Activated CD8-positive, alpha-beta memory T cell treated with anti-CD3 and anti-CD28 coated beads for 4 hours (primary cell): ENCODE data around the gene RNF6.

Experiments used
- DNase-seq, 2 donors: peaks; one replicate each; pipeline ENCODE4 v3.0.0-alpha.2; 2020; ENCODE audit warnings: low read depth in 2 of 2

The RNF6 gene

DNA sequence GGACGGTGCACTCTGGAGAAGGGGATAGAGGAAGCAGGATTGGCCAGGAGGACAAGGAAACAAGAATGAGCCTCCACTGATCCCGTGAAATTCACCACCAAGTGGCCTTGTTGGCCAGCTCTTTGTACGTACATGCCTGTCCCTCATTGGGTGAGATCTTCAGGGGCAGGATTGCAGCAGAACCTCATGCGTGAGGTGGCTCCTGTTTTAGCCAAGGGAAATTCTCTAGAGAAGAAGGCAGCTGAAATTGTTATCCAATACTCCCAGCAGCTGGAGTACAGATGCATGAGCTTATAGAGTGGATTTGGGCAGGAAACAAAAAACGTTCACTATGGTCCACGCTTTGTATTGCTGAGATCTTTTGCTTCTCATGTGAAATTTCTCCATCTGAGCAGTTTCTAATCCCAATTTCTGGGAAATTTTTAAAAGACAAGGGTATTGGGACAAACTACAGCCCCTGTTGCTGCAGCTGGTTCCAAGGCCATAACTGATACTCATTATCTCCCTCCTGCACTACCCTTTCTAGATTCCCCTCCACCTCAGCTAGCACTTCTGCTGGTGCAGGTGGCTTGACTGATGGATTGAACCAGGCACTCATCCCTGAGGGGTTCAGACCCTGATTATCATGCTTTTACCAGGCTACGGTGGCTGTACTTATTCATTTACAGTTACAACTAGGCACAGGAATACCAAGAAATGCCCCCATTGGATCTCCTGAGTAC lies 3.9 kb upstream of the RNF6 start:
- no peak for DNase-seq

DNA sequence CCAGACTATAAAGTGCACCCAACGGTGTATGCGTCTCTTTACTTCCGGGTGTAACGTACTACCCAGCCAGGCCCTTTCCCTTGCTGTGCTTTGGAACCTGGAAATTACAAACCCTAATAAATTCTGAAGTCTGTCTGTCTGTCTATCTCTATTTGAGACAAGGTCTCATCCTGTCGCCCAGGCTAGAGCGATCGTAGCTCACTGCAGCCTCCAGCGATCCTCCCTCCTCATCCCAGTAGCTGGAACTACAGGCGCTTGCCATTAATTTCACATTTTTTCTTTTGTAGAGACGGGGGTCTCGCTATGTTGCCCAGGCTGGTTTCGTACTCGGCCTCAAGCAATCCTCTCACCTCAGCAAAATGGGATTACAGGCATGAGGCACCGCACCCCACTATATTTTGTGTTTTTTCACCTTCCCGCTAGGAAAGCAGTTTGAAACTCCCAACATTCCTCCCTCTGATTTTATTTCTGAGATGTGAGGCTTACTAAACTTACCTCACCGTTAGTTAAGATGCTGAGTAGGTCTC lies 469 bp upstream of the RNF6 start:
- DNase-seq, result no peak

DNA sequence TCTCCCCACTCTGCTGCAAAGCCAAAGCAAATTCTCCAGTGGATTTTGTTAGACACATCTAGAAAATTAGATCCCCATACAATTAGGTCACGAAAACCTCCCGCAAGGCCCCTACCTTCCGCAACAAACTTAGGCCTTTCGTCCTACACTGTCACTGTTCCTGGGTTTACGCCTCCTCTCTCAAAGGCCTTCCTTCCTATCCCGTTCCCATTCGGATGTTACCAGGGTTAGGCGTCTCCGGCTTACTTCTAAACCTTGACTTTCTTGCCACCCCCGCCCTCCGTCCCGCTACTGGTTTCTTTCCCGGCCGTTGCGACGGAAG lies 754 bp downstream of the RNF6 start:
- peak in 1 of 2 donors; percentile 1 for DNase-seq

DNA sequence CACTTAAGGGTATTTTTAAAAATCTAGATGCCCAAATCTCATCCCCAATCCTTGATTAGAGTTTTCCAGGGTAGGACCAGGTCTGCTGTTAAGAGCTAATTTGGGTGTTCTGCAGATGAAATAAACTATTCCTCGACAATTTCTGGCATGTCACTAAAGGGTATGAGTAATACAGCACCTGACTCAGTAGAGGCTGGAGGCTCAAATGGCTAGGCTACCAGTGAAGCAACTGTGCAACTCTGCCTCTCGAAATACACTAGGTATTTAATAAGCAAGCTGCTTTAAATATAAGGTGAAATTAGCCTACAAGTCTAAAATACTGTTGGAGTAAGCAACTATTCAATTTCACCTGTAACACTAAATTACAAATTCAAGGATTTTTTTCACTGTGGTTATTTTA lies 1.5 kb downstream of the RNF6 start:
- DNase-seq, result no peak

DNA sequence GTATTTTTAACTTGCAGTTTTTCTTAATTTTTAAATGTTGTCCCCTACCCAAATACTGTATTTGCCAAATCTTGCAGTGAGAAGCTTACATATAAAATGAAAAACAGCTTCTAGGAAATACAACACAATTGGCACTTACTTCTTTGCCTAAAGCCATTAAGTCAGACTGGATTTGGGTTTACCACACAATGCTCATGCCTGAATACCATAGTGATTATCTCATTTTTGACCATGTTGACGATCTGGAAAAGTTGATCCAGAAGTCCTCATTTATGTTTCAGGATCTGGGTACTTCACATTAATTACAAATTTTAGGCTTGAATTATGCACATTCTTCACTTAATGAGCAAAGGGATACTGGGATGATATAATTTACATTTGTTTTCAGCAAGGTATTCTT lies 2.4 kb downstream of the RNF6 start:
- DNase-seq, result no peak

DNA sequence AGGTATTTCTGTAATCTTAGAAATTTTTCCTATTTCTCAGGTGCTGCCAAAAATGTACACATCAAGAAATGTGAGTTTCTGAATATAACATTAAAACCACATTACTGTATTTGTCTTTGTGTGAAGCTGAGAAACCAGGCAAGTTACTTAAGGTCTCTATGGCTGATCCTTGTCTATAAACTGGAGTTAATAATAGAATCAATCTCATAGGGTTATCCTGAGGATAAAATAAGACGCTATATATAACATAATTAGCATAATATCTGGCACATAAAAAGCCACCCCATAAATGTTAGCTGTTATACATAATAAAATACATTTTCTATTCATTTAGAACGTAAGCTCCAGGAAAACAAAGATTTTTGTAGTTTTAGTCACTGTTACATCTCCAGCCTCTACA lies 6.1 kb downstream of the RNF6 start:
- no peak for DNase-seq

DNA sequence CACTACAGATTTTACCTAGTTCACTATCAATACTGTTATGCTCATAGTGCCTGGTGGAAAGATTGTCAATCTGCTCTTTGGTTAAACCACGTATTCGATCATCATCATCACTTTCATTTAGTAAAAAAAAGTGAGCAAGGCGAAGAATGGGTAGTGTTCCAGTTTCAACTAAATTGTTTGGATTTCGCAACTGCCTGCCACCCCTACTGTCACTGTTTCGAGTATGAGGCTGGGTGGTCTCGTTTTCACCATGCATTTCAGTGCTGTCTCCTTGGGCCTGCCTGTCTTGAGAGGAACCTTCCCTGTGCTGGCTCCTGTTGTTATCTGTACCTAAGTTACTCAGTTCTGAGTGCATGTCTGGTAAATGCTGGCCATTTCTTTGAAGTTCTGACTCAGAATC lies 8.1 kb downstream of the RNF6 start:
- no peak for DNase-seq

DNA sequence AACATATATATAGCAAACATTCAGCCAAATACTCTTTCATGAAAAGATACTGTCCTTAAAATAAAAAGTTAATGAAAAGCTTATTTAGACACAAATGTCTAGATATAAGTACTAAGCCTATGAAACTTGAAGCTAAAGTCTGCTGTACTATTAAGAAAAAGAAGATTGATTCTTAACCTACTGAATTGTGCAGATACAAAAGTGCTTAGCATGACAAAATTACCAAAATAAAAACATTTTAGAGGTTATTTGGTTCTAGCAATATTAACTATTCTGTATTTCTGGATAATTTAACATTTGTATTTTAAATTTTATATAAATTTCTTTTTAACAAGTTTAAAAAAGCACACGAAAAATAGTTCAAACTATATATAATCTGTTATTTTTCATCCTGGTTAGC lies 8.8 kb downstream of the RNF6 start:
- no peak for DNase-seq

DNA sequence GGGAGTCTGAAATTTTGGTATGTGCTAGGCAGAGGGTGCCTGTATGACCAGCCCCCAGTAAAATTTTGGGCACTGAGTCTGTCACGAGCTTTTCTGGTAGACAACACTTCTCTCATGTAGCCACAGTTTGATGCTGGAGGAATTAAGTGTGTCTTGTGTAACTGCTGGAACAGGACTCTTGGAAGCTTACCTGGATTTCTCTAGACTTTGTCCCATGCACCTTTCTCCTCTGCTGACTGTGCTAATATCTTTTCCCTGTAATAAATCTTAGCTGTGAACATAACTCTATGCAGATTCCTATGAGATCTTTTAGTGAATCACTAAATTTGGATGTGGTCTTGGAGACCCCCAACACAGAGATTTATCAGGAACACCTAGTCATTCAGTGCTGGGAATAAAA lies 13.8 kb downstream of the RNF6 start:
- no peak for DNase-seq

DNA sequence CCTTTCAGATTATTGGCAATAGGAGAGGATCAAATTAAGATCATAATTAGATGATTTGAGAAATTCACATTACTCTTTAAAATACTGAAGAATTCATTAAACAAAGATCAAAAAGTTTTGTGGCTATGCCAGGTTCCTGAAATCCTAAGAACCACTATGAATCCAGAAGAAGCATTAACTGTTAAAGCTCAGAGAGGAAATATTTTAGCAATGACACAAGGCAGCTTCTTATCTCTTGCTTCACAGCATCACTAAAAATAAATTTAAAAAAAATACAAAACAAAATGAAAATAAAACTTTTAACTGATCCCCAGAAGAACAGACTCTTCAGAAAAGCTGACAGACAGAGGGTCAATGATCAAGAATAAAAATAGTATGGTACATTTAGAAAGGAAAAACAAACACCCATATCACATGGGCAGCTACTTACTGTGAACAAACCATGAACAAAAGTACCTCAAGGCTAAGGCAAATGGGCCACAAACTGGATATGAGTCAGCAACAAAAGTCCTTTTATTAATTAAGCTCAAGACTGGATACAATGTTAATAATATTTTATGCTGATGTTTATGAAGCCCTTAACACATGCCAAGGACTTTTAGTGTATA lies 19.6 kb downstream of the RNF6 start:
- DNase-seq, result no peak

DNA sequence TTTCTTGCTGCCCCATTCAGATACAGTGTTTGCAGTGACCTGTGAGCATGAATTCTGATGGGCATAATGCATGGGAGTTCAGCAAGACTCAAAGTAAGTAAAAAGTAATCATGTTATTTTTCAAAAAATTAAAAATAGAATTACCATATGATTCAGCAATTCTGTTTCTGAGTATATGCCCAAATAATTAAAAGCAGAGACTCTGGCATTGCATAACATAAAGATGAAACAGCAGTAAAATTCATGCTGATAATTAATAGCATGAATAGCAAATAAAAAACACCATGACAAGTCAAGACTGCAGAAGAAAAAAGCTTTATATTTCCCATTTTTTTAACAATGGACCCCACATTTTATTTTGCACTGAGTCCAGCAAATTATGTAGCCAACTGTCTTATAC lies 21.3 kb downstream of the RNF6 start:
- no peak for DNase-seq

DNA sequence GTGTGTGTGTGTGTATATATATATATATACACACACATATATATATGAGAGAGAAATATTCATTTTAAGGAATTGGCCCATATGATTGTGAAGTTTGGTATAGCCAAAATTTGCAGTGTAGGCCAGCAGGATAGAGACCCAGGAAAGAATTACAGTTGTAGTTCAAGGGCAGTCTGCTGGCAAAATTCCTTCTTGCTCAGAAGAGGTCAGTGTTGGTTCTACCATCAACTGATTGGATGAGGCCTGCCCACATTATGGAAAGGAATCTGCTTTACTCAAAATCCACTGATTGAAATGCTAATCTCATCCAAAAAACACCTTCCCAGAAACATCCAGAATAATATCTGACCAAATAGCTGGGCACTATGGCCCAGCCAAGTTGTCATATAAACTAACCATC lies 24.0 kb downstream of the RNF6 start:
- no peak for DNase-seq

DNA sequence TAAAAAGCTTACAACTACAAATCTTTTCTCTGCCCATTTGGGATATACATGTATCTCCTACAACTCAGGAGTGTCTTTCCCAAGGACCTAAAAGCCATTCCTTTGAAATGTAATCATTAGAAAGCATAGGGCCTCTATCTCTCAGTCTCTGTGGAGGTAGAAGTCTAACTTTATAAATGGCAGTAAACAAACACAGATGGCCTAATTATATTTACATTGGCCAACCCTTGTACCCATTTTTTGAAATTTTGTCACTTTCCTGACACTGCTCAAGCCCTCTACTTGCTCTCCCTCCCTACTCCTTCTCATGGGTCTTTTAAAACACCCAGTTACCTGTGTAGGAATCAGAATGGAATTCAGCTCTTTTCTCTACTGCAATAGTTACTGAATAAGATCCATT lies 24.8 kb downstream of the RNF6 start:
- no peak for DNase-seq

DNA sequence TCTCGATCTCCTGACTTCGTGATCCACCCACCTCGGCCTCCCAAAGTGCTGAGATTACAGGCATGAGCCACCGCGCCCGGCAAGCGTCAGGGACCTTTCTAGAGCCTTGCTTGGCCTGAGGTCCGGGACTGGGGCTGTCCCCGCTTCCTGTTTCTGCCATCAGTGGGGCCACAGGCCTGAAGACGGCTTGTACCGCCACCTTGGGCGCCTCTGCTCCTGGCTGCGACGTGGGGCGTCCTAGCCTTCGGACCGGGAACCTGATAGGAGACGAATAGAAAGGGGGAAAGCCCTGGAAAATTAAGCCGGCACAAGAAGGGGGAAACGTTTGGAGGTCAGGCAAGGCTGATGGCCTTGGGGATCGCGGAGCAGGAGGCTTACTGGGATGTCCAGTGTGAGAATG lies 35.1 kb downstream of the RNF6 start:
- no peak for DNase-seq

DNA sequence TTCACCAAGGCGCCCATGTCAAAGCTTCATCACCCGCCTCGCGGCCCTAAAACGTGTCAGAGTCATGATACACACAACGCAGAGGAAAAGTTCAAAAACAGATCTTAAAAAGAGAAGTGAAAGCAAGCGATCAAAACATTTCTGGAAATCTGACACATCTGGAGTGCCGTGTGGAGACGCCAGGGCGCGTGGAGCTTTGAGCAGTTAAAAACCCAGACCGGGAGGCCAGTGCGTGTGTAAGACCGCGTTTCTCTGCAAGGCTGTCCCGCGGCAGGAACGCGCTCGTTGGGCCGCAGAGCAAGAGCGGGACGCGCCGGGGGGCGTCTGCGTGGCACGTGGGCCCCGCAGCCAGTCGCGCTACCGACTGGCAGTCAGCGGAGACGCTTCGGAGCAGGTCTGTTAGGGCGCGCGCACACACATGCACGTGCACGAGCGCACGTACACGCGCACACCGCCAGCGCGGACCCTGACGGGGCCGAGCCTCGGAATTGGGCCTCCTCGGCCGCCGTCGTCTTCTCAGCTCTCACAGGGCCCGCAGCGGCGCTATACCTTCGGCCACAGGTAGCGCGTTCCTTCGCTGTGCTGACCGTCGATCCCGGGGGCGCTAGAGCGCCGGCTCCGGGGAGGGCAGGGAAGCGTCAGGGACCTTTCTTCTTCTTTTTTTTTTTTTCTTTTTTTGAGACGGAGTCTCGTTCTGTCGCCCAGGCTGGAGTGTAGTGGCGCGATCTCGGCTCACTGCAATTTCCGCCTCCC lies 35.8 kb downstream of the RNF6 start:
- peak; percentile 76 to 82 for DNase-seq

DNA sequence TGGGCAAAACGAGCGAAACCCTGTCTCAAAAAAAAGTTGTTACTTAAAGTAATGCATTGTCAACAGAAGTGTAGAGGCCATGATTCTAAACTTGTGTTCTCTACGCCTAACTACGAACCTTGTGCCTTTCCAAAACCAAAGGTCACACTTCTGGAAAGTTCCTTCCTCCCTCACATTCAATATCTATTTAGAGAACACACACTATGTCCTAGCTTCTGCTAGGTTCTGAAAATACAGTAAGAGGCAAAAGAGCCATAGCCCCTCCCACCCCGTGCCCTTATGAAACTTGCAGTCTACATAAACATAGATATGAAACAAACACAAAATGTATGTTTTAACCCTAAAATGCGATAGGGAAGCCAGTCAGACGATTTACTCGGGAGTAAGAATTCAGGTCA lies 36.4 kb downstream of the RNF6 start:
- DNase-seq, result no peak

DNA sequence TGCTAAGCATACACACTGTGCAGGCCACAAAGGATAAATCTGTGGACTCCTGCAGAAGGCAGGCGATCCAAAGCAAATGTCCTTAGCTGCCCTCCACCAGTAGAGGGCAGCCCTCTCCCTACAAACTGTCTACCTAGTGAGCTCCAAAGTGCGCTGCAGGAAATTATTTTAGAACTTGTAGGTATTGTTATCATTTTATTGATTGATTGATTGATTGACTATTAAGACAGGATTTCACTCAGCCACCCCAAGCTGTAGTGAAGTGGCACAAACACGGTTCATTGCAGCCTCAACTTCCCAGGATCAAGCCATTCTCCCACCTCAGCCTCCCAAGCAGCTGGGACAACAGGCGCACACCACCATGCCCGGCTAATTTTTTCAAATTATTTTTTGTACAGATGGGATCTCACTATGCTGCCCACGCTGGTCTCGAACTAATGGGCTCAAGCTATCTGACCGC lies 37.3 kb downstream of the RNF6 start:
- DNase-seq, result peak; percentile 42 to 48

DNA sequence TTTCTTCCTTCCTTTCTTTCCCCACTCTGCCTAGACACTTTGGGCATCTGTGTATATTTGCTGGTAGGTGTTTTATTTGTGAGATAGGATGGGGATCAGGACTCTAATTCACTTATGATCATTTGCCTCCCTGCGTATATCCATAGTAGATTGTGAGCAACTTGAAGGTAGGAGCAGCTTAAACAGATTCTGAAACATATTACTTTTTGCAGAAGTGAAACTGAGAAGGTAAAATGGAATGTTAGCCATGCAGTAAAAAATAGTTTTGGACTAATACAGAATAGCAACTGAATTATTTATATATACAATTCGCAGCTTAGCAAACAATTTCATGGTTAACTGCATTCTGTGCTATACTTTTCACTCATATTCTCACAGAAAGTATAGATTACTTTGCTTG lies 38.7 kb downstream of the RNF6 start:
- no peak for DNase-seq

DNA sequence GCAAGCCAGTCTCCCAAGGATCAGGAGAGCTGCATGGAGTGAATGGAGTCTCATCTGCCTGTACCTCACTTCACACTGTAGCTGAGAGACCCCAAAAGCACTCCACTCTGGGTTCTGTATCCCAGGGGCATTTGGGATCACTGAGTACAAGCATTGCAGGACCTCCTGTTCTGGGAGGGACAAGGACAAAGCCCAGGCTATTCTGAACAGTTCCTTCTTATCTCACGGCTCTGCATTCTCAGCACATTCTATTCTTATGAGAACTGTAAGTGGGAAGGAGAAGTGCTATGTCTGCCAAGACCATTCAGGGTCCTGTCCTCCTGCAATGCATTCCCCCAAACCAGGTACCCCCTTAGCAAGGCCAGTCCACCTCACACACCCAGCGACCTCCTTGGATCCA lies 42.8 kb downstream of the RNF6 start:
- DNase-seq, result no peak

DNA sequence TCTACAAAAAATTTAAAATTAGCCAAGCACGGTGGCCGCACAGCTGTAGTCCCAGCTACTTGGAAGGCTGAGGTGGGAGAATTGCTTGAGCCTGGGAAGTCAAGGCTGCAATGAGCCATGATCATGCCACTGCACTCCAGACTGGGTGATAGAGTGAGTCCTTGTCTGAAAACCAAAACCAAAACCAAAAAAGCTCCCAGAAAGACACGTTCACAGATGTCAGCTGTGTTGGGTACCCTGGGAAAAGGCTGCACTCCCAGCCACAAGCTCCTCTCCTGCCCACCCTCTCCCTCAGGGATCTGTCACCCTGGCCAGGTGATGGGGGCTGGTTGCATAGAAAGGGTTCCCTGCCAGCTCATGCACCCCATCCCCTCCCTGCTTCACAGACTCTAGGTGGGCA lies 53.3 kb downstream of the RNF6 start:
- no peak for DNase-seq

DNA sequence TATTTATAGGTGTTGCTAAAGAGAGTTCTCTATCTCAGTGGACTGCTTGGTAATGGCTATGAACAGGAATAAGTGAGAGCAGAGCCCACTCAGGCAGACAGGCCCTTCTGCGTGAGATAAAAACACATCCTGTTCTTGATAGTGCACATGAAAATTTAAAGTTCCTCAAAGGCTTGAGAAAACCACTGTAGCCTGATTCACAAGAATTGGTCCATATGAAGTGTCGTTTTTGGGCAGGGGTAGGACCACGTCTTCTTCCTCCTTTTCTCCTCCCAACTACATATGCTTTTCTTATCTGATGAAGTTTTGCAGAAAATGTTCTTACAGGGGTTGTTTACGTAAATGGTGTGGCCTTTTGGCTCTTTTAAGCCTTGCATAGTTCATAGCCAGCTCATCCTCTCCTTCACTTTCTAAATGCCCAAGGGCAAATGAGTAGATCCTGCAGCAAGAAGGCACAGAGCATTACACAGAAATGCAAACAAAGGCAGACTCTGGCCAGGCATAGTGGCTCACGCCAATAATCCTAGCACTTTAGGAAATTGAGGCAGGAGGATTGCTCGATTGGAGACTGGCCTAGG lies 53.8 kb downstream of the RNF6 start:
- DNase-seq, result no peak

DNA sequence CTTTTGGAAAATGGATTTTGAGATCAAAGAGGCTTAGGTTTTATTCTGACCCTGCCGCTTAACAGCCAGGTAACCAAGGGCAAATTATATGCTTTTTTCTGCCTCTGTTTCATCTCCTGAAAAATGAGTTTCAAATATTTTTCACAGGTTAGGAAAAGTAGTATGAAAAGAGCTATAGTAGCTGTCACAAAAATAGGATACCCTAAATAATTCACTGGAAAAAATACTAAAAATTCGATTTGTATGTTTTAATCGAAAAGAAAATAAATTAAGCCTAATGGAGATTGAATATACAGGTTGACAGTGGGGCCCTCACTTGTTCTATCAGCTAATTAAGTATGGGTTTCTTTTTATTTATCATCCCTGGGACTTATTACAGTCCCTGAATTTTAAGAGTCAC lies 58.3 kb downstream of the RNF6 start:
- no peak for DNase-seq
